ENCODE data around the gene METTL16. TPM values are rescaled to one million over a fixed set of nuclear protein-coding genes. Genes with fewer than 3 reads are reported as not detected.

The METTL16 gene
- total RNA-seq, 3 donors from 2014 or later: 69.7 to 73.9 (median 70.0) TPM

GRCh38 chr17:2372180-2372579 lies 139.5 kb downstream of the METTL16 start:
- ATAC-seq (no peak), DNase-seq (no peak)
- Mint-ChIP-seq H3K36me3 (ENCODE audit: insufficient read depth) (peaks cover 4% of the 10 kb centered on the region), H3K4me1 (ENCODE audit: low read depth) (no peaks in the 10 kb centered on the region), H3K4me3 (no peak overlapping the region), H3K9me3 (no peaks in the 10 kb centered on the region), H3K27me3 (ENCODE audit: low read depth) (no peaks in the 10 kb centered on the region)

GRCh38 chr17:2371183-2372130 lies 140.2 kb downstream of the METTL16 start:
- peaks cover 4% of the 10 kb centered on the region for H3K36me3 Mint-ChIP-seq (ENCODE audit: insufficient read depth)
- H3K27me3 Mint-ChIP-seq (ENCODE audit: low read depth): no peaks in the 10 kb centered on the region
- no peaks in the 10 kb centered on the region for H3K9me3 Mint-ChIP-seq
- no peaks in the 10 kb centered on the region for H3K4me1 Mint-ChIP-seq (ENCODE audit: low read depth)
- ATAC-seq (no peak), DNase-seq (no peak)
- H3K4me3 Mint-ChIP-seq: no peak overlapping the region

- ATAC-seq: no peak
- no peak overlapping the region for H3K4me3 Mint-ChIP-seq
- no peak for DNase-seq
- H3K36me3 Mint-ChIP-seq (ENCODE audit: insufficient read depth): peaks cover 7% of the 10 kb centered on the region
- H3K9me3 Mint-ChIP-seq: no peaks in the 10 kb centered on the region
- H3K4me1 Mint-ChIP-seq (ENCODE audit: low read depth): no peaks in the 10 kb centered on the region
- no peaks in the 10 kb centered on the region for H3K27me3 Mint-ChIP-seq (ENCODE audit: low read depth)
Observed at GRCh38 chr17:2370211-2370589, 141.5 kb downstream of the METTL16 start.

- no peaks in the 10 kb centered on the region for H3K9me3 Mint-ChIP-seq
- H3K4me1 Mint-ChIP-seq (ENCODE audit: low read depth): no peaks in the 10 kb centered on the region
- H3K36me3 Mint-ChIP-seq (ENCODE audit: insufficient read depth): peaks cover 7% of the 10 kb centered on the region
- no peak overlapping the region for H3K4me3 Mint-ChIP-seq
- DNase-seq (no peak), ATAC-seq (no peak)
- H3K27me3 Mint-ChIP-seq (ENCODE audit: low read depth): no peaks in the 10 kb centered on the region
Observed at GRCh38 chr17:2369551-2370210, 142.0 kb downstream of the METTL16 start.

- Mint-ChIP-seq H3K9me3 (no peaks in the 10 kb centered on the region), H3K4me1 (ENCODE audit: low read depth) (no peaks in the 10 kb centered on the region), H3K36me3 (ENCODE audit: insufficient read depth) (peaks cover 10% of the 10 kb centered on the region), H3K27me3 (ENCODE audit: low read depth) (no peaks in the 10 kb centered on the region), H3K4me3 (no peak overlapping the region)
- DNase-seq (no peak), ATAC-seq (no peak)
Observed at GRCh38 chr17:2369039-2369438, 142.6 kb downstream of the METTL16 start.

- ATAC-seq (no peak), DNase-seq (no peak)
- H3K9me3 Mint-ChIP-seq: no peaks in the 10 kb centered on the region
- H3K27me3 Mint-ChIP-seq (ENCODE audit: low read depth): no peaks in the 10 kb centered on the region
- H3K4me1 Mint-ChIP-seq (ENCODE audit: low read depth): no peaks in the 10 kb centered on the region
- H3K36me3 Mint-ChIP-seq (ENCODE audit: insufficient read depth): peaks cover 13% of the 10 kb centered on the region
- no peak overlapping the region for H3K4me3 Mint-ChIP-seq
Observed at GRCh38 chr17:2368359-2368758, 143.3 kb downstream of the METTL16 start.

GRCh38 chr17:2366747-2367494 lies 144.8 kb downstream of the METTL16 start:
- Mint-ChIP-seq H3K4me3 (no peak overlapping the region), H3K9me3 (no peaks in the 10 kb centered on the region), H3K27me3 (ENCODE audit: low read depth) (no peaks in the 10 kb centered on the region), H3K4me1 (ENCODE audit: low read depth) (no peaks in the 10 kb centered on the region), H3K36me3 (ENCODE audit: insufficient read depth) (peaks cover 12% of the 10 kb centered on the region)
- ATAC-seq: no peak
- DNase-seq: no peak

Other genes with a start within 250 kb of the METTL16 start
- gene SMG6, start 208.1 kb downstream of the METTL16 start, total RNA-seq: 10 to 100 TPM; 27.9 to 36.1 (median 30.7) TPM
- gene SRR, start 207.9 kb downstream of the METTL16 start, total RNA-seq: 1 to 10 TPM; 2.5 to 6.5 (median 6.1) TPM
- gene TSR1, start 175.4 kb downstream of the METTL16 start, total RNA-seq: 100 to 1,000 TPM; 143 to 159 (median 156) TPM
- 10 to 100 TPM; 40.1 to 41.3 (median 40.6) TPM for gene SGSM2, start 174.4 kb downstream of the METTL16 start, total RNA-seq
- 10 to 100 TPM; 27.8 to 30.7 (median 29.5) TPM for gene MNT, start 110.8 kb downstream of the METTL16 start, total RNA-seq
- 100 to 1,000 TPM; 122 to 133 (median 130) TPM for gene PAFAH1B1, start 81.8 kb upstream of the METTL16 start, total RNA-seq
- gene CLUH, start 199.9 kb upstream of the METTL16 start, total RNA-seq: 100 to 1,000 TPM; 245 to 297 (median 279) TPM
- gene CCDC92B, start 237.8 kb upstream of the METTL16 start, total RNA-seq: under 1 TPM in 1 of 3 donors, not detected in 2; 0.16 TPM

Data from activated T-cell treated with anti-CD3 and anti-CD28 coated beads, Interleukin-2, amount 50 U/mL, for 4 hours (primary cell).